ENCODE data around the gene SLC12A7. TPM values are rescaled to one million over a fixed set of nuclear protein-coding genes. Genes with fewer than 3 reads are reported as not detected.

Gene SLC12A7
- total RNA-seq, 1 donor from 2014 or later = 4.4 TPM

DNA sequence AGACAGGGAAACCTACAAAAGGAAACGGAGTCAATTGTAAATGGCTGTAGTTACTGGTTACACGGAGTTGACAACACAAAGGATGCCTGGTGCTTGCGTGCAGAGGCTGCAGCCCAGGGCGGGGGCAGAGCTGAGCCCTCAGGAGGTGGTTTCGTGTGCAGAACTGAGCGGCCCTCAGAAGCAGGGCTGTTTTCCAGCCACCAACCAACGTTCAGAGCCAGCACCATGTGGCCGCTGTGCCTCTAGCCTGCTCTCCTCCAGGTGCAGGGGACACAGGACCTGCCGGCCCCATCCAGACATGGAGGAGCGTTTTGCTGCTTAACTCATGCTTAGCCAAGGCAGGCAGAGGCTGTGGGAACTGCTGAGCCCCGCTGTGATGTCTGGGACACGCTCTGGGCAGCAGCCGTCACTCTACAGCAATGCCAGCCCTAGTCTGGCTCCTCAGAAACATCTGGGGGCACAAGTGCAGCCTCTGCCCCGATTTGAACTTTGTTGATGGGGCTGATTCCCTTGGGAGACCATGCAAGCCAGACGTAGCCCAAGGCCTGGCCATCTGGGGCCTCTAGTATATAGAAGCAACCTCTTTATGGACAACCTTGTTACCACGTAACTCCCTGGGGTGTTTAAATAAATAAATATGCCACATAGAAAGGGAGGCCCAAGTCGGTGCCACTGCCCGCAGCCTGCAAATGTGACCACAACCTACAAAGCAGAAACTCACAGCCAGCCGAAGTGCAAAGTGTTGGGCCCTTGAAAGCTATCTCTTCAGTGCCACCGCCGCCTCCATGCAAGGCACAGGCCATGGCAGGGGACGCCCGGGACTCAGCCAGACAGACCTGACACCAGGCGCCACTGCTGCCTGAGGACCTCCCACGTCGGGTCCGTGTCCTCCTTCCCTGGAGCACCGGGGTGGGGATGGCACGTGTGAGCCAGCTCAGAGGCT is 61.2 kb downstream of the SLC12A7 start:
- DNase-seq = no peak

DNA sequence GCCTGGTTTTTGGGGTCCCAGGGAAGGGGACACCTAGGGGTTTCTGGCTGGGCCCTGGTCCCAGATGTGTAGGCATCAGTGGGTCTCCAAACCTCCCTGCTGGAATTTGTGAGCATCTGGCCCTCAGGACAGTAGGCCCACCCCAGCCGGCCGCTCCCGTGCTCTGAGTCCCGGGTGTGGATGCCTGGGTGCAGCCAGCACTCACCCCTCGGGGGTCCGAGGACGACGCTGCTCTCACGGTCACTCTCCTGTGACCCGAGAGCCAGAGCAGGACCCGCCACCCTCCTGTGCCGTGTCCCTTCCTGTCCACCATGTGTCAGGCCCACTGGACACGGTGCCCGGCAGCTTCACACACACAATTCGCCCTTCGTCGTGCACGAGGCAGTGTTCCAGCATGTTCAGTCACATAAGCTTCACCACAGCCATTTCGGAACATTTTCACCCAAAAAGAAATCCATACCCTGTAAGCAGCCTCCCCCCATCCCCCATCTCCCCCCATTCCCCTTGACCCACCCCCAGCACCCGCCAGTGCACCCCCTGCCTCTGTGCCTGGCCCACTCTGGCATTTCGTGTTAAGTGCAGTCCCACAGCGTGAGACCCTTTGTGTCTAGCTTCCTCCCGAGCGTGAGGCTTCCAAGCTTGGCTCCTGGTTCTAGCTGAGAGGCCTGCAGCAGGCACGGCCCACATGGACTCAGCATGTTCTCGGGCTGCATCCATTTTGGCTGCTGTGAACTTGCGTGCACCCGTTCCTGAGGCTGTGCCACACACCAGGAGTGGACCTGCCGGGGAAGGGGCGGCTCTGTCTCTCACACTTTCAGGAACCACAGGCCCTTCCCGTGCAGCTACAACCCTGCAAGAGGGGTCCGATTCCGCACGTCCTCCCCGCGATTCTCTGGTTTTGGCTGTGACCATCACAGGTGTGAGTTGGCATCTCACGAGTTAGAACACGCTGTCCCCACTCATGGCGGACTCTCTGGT is 62.7 kb downstream of the SLC12A7 start:
- no peak for DNase-seq

DNA sequence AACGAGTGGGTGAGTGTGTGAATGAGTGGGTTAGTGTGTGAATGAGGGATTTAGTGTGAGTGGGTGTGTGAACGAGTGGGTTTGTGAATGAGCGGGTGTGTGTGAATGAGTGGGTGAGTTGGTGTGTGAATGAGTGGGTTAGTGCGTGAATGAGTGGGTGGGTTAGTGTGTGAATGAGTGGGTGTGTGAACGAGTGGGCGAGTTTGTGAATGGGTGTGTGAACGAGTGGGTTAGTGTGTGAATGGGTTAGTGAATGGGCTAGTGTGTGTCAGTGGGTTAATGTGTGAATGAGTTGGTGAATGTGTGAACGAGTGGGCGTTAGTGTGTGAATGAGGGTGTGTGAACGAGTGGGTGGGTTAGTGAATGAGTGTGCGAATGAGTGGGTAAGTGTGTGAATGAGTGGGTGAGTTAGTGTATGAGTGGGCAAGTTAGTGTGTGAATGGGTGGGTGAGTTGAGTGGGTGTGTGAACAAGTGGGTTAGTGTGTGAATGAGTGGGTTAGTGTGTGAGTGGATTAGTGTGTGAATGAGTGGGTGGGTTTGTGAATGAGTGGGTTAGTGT is 63.6 kb downstream of the SLC12A7 start:
- no peak for DNase-seq

DNA sequence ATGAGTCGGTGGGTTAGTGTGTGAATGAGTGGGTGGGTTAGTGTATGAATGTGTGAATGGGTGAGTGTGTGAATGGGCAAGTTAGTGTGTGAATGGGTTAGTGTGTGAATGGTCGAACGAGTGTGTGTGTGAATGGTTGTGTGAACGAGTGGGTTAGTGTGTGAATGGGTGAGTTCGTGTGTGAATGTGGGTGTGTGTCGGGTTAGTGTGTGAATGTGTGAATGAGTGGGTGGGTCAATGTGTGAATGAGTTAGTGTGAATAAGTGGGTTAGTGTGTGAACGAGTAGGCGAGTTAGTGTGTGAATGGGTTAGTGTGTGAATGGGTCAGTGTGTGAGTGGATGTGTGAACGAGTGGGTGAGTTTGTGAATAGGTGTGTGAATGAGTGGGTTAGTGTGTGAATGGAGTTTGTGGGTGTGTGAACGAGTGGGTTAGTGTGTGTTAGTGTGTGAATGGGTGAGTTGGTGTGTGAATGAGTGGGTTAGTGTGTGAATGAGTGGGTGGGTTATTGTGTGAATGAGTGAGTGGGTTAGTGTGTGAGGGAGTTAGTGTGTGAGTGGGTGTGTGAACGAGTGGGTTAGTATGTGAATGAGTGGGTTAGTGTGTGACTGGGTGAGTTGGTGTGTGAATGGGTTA is 64.4 kb downstream of the SLC12A7 start:
- no peak for DNase-seq

DNA sequence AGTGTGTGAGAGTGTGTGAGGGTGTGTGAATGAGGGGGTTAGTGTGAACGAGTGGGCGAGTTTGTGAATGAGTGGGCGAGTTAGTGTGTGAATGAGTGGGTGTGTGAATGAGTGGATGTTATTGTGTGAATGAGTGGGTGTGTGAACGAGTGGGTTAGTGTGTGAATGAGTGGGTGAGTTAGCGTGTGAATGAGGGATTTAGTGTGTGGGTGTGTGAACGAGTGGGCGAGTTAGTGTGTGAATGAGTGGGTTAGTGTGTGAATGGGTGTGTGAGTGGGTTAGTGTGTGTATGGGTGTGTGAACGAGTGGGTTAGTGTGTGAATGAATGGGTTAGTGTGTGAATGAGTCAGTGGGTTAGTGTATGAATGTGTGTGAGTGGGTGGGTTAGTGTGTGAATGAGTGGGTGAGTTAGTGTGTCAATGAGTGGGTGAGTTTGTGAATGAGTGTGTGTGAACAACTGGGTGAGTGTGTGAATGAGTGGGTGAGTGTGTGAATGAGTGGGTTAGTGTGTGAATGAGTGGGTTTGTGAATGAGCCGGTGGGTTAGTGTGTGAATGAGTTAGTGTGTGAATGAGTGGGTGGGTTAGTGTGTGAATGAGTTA is 65.8 kb downstream of the SLC12A7 start:
- DNase-seq = no peak

DNA sequence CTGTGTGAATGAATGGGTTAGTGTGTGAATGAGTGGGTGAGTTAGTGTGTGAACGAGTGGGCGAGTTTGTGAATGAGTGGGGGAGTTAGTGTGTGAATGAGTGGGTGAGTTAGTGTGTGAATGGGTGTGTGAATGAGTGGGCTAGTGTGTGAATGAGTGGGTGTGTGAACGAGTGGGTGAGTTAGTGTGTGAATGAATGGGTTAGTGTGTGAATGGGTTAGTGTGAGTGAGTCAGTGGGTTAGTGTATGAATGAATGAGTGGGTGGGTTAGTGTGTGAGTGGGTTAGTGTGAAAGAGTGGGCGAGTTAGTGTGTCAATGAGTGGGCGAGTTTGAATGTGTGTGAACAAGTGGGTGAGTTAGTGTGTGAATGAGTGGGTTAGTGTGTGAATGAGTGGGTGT is 67.7 kb downstream of the SLC12A7 start:
- no peak for DNase-seq

DNA sequence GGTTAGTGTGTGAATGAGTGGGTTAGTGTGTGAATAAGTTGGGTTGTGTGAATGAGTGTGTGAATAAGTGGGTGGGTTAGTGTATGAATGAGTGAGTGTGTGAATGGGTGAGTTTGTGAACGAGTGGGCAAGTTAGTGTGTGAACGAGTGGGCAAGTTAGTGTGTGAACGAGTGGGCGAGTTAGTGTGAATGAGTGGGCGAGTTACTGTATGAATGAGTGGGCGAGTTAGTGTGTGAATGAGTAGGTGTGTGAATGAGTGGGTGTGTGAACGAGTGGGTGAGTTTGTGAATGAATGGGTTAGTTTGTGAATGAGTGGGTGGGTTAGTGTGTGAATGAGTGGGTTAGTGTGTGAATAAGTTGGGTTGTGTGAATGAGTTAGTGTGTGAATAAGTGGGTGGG is 68.5 kb downstream of the SLC12A7 start:
- DNase-seq = no peak

DNA sequence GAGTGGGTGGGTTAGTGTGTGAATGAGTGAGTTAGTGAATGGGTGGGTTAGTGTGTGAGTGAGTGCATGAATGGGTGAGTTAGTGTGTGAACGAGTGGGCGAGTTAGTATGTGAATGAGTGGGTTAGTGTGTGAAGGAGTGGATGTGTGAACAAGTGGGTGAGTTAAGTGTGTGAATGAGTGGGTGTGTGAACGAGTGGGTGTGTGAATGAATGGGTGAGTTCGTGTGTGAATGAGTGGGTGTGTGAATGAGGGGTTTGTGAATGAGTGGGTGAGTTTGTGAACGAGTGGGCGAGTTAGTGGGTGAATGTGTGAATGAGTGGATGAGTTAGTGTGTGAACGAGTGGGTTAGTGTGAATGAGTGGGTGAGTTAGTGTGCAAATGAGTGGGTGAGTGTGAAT is 69.2 kb downstream of the SLC12A7 start:
- no peak for DNase-seq

DNA sequence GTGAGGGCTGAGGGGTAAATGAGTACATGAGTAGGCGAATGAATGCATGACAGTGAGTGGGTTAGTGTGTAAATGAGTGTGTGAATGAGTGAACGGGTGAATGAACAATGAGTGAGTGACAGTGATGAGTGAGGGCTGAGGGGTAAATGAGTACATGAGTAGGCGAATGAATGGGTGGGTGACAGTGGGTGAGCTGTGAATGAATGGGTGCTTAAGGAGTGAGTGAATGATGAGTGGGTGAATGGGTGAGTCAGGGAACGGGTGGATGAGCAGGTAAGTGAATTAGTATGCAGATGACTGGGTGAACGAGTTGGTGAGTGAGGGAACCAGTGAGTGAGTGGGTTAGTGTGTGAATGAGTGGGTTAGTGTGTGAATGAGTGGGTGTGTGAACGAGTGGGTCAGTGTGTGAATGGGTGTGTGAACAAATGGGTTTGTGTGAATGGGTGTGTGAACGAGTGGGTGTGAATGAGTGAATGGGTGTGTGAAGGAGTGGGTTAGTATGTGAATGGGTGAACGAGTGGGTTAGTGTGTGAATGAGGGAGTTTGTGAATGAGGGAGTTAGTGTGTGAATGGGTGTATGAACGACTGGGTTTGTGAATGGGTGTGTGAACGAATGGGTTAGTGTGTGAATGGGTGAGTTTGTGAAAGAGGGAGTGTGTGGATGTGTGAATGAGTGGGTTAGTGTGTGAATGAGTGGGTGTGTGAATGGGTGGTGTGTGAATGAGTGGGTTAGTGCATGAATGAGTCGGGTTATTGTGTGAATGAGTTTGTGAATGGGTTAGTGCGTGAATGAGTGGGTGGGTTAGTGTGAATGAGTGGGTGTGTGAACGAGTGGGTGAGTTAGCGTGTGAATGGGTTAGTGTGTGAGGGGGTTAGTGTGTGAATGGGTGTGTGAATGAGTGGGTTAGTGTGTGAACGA is 70.4 kb downstream of the SLC12A7 start:
- no peak for DNase-seq

DNA sequence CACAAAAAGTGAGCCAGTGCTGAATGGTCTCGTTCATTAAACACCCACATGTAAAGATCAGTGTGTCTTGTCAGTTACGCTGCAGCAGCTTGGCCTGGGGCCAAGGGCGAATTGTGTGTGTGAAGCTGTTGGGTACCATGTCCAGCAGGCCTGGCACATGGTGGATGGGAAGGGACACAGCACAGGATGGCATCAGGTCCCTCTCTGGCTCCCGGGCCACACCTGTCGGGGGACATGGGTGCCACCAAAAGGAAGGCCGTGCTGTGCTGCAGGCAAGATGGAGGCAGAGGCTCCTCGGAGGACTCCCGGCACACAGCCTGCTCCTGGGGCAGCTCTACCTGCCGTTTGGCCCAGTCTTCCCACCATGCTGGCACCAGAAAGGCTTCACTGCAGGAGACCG is 71.3 kb downstream of the SLC12A7 start:
- DNase-seq = no peak

DNA sequence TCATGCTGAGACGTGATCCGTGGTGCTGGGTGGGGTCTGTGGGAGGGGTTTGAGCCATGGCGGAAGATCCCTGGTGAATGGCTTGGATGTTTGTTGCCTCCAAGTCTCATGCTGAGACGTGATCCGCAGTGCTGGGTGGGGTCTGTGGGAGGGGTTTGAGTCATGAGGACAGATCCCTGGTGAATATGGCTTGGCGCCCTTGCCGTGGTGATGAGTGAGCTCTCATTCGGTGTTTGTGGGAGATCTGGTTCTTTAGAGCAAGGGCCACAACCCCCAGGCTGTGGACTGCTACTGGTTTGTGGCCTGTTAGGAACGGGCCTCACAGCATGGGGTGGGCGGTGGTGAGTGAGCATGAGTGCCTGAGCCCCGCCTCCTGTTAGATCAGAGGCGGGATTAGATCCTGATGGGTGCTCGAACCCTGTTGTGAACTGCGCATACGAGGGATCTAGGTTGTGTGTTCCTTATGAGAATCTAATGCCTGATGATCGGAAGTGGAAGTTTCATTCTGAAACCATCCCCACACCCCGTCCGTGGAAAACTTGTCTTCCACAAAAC is 72.1 kb downstream of the SLC12A7 start:
- DNase-seq = no peak

DNA sequence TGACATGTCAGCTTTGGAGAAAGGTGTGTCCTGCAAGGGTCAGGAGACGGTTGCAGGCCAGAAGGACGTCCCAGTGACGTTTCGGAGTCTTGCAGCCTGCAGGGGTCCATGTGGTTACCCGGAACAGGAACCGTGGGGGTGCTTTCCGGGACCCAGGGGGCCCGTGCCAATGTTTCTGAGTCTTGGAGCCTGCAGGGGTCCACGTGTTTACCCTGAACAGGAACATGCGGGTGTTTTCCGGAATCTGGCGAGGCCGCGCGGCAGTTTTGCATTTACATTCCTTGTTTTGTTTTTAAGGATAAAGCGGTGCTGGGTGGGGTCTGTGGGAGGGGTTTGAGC is 72.7 kb downstream of the SLC12A7 start:
- no peak for DNase-seq

DNA sequence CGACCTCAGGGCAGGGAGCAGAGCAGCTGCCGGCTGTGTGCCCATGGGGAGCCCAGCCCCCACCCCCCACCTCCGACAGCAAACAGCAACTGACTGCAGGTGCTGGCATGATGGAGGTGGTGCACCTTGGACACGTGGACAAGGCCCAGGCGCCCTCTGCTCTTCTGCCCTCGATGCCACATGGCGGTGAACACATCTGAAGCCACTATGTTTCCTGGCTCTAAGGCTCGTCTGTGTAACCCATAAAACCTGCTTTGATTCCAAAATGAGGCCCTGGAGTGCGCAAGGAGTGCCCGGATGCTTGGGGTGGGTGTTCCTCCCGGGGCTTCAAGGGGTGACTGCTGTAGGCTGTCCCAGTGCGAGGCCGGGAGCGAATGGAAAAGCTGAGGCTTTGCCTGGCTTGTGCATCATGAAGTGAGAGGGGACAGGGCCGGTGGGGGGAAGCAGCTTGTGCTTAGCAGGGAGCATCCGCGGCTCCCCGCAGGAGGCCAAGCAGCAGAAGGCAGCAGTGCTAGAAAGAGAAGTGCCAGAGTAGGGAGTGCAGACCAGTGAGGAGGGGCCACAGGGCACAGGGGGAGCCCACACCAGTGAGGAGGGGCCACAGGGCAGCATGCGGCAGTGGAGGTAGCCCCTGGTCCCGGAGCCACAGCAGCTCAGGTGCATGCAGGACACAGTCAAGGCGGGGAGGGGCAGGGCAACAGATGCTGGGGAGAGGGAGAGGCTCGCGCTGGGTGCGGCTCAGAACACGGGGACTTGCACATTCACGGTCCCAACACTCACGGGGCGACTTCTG is 73.2 kb downstream of the SLC12A7 start:
- no peak for DNase-seq

DNA sequence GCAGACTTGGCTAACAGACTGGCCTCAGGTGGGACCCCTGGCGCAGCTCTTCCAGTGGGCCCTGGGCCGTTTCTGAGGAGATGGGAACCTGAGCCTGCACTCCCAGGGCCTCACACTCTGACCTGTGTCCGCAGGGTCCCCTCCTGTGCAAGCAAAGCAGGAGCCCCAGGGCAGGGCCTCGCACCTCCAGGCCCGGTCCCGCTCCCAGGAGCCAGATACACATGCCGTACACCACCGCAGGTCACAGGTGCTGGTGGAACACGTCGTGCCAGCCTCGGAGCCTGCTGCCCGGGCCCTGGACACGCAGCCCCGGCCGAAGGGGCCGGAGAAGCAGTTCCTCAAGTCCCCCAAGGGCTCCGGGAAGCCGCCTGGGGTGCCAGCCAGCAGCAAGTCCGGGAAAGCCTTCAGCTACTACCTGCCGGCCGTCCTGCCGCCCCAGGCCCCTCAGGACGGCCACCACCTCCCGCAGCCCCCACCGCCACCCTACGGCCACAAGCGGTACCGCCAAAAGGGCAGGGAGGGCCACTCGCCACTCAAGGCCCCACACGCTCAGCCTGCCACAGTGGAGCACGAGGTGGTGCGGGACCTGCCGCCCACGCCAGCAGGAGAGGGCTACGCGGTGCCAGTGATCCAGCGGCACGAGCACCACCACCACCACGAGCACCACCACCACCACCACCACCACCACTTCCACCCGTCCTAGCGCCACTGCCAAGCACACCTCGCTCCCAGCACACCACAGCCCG is 74.0 kb downstream of the SLC12A7 start:
- no peak for DNase-seq

DNA sequence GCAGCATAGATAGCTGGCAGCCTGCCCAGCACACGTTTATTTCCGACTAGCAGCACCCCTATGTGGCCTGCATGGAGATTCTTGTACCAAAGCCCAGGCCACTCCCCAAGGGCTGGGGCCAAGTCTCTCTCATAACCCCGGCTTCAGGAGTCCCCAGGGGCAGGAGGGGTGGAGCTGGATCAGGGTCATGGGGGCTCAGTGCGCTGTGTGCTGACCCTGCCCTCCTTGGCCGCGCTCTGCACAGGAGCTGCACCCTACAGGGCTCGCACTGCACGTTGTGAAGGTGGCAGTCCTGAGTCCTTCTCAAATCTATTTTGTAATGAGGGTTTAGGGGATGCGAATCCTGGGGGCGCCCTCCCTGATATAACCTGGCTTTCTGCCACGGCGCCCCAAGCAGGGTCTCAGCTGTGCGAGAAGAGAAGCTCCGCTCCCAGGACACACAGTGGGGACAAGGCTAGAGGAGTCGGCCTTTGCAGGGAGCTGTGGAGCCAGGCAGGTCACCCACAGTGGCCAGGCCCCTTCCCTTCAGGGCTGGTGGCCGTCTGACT is 74.7 kb downstream of the SLC12A7 start:
- DNase-seq = no peak

DNA sequence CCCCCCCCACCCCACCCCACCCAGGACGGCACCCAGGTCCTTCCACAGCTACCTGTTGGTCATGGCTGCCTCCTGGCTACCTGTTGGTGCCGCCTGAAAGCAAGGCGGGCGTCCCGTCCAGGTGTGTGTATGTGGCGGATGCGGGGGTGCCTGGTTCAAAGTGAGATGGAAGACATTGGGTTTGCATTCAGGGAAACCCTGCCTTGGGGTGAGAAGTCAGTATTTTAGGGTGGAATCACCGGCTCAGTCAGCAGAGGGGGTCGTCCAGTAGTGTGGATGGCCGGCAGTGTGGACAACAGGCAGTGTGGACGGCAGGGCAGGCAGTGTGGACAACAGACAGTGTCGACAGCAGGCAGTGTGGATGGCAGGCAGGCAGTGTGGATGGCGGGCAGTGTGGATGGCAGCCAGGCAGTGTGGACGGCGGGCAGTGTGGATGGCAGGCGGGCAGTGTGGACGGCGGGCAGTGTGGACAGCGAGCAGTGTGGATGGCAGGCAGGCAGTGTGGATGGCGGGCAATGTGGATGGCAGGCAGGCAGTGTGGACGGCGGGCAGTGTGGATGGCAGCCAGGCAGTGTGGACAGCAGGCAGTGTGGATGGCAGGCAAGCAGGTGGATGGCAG is 75.2 kb downstream of the SLC12A7 start:
- no peak for DNase-seq

DNA sequence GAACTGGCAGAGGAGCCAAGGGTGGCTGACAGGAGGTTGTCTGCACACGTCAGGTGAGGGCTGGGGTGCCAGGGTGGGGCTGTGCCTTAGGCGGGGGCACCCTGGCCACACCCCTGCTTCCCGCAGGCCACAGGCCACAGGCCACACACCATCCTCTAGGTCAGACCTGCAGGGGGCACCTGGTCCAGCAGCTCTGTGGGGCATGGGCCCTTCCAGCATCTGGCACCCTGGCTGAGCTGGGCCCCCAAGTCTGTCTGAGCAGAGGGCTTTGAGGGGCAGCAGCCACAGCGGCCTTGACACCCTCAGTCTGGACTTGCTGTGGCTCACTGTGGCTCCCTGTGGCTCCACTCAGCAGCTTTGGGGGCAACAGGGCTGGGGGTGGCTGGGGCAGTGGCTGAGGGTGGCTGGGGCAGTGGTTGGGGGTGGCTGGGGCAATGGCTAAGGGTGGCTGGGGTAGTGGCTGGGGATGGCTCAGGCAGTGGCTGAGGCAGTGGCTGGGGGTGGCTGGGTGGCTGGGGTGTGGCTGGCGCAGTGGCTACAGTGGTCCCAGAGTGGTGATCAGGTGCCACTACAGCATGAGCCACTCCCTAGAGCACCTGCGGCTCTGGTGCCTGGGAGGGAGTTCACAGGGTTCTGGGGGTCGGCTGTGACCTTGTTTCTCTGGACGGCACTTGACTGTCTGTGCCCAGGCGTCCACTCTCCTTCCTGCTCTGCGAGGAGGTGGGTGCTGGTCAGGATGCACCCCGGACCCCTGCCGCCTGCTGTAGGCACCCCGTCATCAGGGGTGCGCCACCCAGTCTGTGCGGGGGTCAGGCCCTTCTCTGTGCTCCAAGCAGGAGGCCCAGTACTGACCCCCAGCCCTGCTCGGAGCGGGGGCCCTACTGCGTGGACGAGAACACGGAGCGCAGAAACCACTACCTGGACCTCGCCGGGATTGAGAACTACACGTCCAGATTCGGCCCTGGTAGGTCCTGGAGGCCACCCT is 76.2 kb downstream of the SLC12A7 start:
- no peak for DNase-seq

All from occipital lobe (tissue), 2 donors.